T-helper 1 cell treated with Interleukin-12 subunit alpha and Interleukin-12 subunit beta and Interleukin-4 antibody, amounts not matched to agents 30 μg/mL and 1 μg/mL, for 36 hours (primary cell): Measurements from ENCODE around the gene CBX6.

ENCODE experiments used
- H3K27ac Mint-ChIP-seq: one replicate; pipeline ENCODE4 v1.8.0; 2021; ENCODE audit warnings: mild to moderate bottlenecking, mixed read lengths
- H3K27me3 Mint-ChIP-seq: one replicate; pipeline ENCODE4 v1.8.0; 2021; ENCODE audit warnings: low read depth, mixed read lengths
- H3K36me3 Mint-ChIP-seq: one replicate; pipeline ENCODE4 v1.8.0; 2021; ENCODE audit warnings: low read depth, mixed read lengths
- H3K4me1 Mint-ChIP-seq: one replicate; pipeline ENCODE4 v1.8.0; 2021; ENCODE audit warnings: low read depth, mixed read lengths
- H3K4me3 Mint-ChIP-seq: one replicate; pipeline ENCODE4 v1.8.0; 2021; ENCODE audit warnings: mild to moderate bottlenecking, moderate library complexity, mixed read lengths
- H3K9me3 Mint-ChIP-seq: one replicate; pipeline ENCODE4 v1.8.0; 2021; ENCODE audit warnings: mixed read lengths

The CBX6 gene

DNA sequence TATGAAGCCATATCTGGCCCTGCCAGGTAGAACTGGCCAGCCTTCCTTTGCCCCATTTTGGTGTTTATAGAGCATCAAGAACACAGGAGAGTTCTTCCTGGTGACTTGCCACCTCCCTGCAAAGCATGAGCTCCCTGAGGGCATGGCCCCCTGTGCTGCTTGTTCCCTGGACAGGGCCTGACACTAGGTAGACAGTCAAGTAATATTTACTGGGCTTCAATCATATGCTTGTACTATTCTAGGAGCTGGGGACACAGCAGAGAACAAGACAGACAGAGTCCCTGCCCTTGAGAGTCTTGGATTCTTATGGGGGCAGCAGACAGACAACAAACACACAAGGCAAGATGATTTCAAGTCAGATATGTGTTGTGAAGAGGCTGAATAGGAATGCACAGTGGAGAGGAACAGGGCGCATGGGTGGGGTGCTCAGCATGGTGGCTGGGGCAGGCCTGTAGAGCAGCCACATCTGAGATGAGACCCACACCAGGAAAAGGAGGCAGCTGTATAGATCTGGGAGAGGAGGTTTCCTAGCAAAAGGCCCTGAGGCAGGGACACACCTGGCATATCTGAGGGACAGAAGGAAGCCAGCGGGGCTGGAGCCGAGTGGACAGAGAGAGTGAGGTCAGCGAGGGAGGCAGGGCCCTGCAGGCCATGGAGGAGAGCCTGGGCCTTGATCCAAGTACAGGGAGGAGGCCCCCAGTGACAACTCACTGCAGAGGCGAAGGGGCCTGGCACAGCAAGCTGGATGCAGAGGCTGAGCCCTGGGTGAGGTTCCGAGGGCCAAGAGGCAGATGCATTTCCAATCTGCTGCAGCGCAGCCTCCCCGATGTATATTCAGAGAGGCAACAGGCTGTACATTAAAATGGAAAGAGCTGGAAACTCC lies 10.2 kb upstream of the CBX6 start:
- no peak overlapping the region for H3K4me3 Mint-ChIP-seq
- H3K4me1 Mint-ChIP-seq = peaks cover 16% of the 10 kb centered on the region
- peaks cover 7% of the 10 kb centered on the region for H3K27me3 Mint-ChIP-seq
- H3K36me3 Mint-ChIP-seq = no peaks in the 10 kb centered on the region
- H3K9me3 Mint-ChIP-seq = no peaks in the 10 kb centered on the region
- no peak overlapping the region for H3K27ac Mint-ChIP-seq

DNA sequence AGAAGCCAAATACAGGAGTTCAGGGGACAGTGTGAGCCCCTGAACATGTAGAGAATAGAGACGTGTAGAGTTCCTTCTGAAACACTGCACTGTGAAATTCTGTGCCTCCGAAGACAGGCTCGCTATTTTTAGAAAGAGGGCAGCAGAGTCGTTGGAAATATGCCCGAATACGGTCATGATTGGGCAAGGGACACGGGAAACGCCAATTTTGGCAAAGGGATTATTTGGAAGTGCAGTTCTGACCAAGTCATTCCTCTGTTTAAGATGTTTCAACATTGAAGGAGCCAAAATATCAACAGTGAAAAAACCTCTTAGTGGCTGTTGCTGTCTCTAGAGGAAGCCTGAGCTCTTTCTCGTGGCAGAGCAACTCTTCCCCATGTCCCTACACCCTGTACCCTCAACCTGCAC lies 9.5 kb upstream of the CBX6 start:
- Mint-ChIP-seq H3K27me3 (peaks cover 7% of the 10 kb centered on the region), H3K4me3 (no peak overlapping the region), H3K9me3 (no peaks in the 10 kb centered on the region), H3K27ac (no peak overlapping the region), H3K4me1 (peaks cover 16% of the 10 kb centered on the region), H3K36me3 (no peaks in the 10 kb centered on the region)

GRCh38 chr22:38879961-38880360 lies 7.9 kb upstream of the CBX6 start:
- no peaks in the 10 kb centered on the region for H3K36me3 Mint-ChIP-seq
- no peaks in the 10 kb centered on the region for H3K9me3 Mint-ChIP-seq
- peaks cover 11% of the 10 kb centered on the region for H3K27me3 Mint-ChIP-seq
- no peak overlapping the region for H3K27ac Mint-ChIP-seq
- H3K4me1 Mint-ChIP-seq = peaks cover 16% of the 10 kb centered on the region
- no peak overlapping the region for H3K4me3 Mint-ChIP-seq

DNA sequence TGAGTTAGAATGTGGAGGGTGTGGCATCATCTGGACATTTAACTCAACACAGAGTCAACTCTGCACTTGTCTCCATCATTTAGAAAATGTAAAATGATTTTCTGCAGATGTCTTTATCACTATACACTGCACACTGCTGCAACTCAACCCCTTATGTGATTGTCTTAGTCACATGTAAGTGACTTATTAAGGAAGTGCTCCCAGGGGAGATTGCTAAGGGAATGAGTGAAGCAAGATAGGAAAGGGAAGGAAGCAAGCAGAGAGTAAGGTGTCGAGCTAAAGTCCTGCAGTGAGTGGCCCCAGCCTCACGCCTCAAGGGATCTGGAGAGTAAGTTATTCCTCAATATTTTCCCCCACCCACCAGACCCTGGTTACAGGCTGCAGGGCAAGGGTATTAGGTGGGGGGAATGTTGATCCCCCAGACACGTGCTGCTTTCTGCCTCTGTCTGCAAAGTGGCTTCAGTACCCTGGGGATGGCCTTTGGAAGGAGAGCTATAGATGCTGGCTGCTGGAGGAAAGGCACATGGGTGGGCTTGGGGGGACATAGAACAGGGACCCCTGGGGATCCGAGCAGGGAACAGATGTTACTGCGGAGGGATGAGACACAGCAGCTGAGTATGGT lies 7.2 kb upstream of the CBX6 start:
- Mint-ChIP-seq H3K27me3 (peaks cover 14% of the 10 kb centered on the region), H3K4me1 (peaks cover 20% of the 10 kb centered on the region), H3K27ac (no peak overlapping the region), H3K4me3 (no peak overlapping the region), H3K9me3 (no peaks in the 10 kb centered on the region), H3K36me3 (no peaks in the 10 kb centered on the region)

DNA sequence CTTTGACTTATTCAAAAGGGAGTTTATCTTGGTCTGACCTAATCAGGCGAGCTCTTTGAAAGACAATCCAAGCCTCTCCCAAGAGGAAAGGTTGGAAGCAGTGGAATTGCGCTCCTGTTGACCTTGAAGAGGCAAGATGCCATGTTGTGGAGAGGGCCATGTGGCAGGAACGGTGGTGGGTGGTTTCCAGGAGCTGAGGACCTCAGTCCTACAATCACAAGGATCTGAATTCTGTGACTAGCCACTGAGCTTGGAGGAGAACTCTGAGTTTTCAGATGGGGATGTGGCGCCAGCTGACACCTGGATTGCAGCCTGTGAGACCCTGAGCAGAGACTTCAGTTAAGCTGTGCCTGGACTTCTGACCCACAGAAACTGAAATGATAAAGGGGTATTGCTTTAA lies 6.0 kb upstream of the CBX6 start:
- Mint-ChIP-seq H3K27ac (no peak overlapping the region), H3K36me3 (no peaks in the 10 kb centered on the region), H3K4me3 (no peak overlapping the region), H3K4me1 (peaks cover 28% of the 10 kb centered on the region), H3K27me3 (peaks cover 18% of the 10 kb centered on the region), H3K9me3 (no peaks in the 10 kb centered on the region)

- H3K36me3 Mint-ChIP-seq = no peaks in the 10 kb centered on the region
- peaks cover 33% of the 10 kb centered on the region for H3K4me1 Mint-ChIP-seq
- no peaks in the 10 kb centered on the region for H3K9me3 Mint-ChIP-seq
- peak overlapping the region; percentile 88 for H3K27ac Mint-ChIP-seq
- H3K4me3 Mint-ChIP-seq = peak overlapping the region; percentile 18
- peaks cover 18% of the 10 kb centered on the region for H3K27me3 Mint-ChIP-seq
Measured at GRCh38 chr22:38874529-38875222, 2.7 kb upstream of the CBX6 start.

DNA sequence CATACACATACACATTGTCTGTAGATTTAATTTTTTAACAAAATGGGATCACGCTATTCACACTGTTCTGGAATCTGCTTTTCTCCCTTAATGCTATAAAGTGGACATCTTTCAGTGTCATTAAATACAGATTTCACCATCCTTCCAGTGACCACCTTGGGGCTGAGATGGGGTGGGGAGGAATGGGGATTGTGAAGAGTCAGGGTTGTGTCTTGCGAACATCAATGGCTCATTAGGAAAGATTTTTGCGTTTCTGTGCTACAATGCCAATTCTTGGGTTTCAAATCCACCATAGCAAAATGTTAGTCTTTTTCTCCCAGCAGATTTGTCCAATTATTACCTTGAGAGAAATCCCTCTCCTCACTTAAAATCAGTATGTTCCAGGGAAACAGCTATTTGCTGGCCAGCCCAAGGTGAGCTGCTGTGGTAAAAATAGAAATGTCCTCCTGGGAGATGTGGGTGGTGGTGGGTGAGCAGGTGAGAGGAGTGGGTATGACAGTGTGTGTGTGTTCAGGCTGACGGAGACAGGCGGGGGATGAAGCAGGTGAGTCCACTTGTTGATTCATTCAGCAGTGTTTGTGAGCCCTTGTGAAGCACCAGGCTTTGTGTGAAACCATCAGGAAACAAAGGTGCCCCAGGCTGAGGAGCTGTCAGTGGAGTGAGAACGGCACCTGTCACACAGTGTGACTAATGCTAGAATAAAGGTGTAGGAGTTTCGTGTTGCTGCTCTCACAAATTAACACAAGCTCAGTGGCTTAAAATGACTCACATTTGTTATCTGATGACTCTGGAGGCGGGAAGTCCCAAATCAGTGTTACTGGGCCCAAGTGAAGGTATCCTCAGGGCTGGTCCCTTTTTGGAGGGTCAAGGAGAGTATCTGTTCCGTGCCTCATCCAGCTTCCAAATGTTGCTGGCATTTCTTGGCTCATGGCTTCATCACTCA lies 1.7 kb upstream of the CBX6 start:
- Mint-ChIP-seq H3K27me3 (peaks cover 18% of the 10 kb centered on the region), H3K9me3 (no peaks in the 10 kb centered on the region), H3K4me1 (peaks cover 33% of the 10 kb centered on the region), H3K36me3 (no peaks in the 10 kb centered on the region), H3K4me3 (peak overlapping the region; percentile 93), H3K27ac (peak overlapping the region; percentile 88)

GRCh38 chr22:38872831-38873248 lies 824 bp upstream of the CBX6 start:
- H3K4me3 Mint-ChIP-seq = peak overlapping the region; percentile 93
- no peaks in the 10 kb centered on the region for H3K9me3 Mint-ChIP-seq
- no peaks in the 10 kb centered on the region for H3K36me3 Mint-ChIP-seq
- peaks cover 18% of the 10 kb centered on the region for H3K27me3 Mint-ChIP-seq
- H3K4me1 Mint-ChIP-seq = peaks cover 39% of the 10 kb centered on the region
- H3K27ac Mint-ChIP-seq = peak overlapping the region; percentile 93

GRCh38 chr22:38871360-38872171 lies 450 bp downstream of the CBX6 start:
- Mint-ChIP-seq H3K27ac (peak overlapping the region; percentile 82), H3K36me3 (no peaks in the 10 kb centered on the region), H3K9me3 (no peaks in the 10 kb centered on the region), H3K4me3 (peak overlapping the region; percentile 93), H3K27me3 (peaks cover 14% of the 10 kb centered on the region), H3K4me1 (peaks cover 39% of the 10 kb centered on the region)

GRCh38 chr22:38870791-38871359 lies 1.1 kb downstream of the CBX6 start:
- Mint-ChIP-seq H3K36me3 (no peaks in the 10 kb centered on the region), H3K4me3 (peak overlapping the region; percentile 93), H3K9me3 (no peaks in the 10 kb centered on the region), H3K27ac (peak overlapping the region; percentile 82), H3K4me1 (peaks cover 39% of the 10 kb centered on the region), H3K27me3 (peaks cover 11% of the 10 kb centered on the region)

GRCh38 chr22:38870312-38870741 lies 1.7 kb downstream of the CBX6 start:
- Mint-ChIP-seq H3K36me3 (no peaks in the 10 kb centered on the region), H3K27ac (peak overlapping the region; percentile 82), H3K9me3 (no peaks in the 10 kb centered on the region), H3K4me3 (peak overlapping the region; percentile 93), H3K27me3 (peaks cover 11% of the 10 kb centered on the region), H3K4me1 (peaks cover 39% of the 10 kb centered on the region)

DNA sequence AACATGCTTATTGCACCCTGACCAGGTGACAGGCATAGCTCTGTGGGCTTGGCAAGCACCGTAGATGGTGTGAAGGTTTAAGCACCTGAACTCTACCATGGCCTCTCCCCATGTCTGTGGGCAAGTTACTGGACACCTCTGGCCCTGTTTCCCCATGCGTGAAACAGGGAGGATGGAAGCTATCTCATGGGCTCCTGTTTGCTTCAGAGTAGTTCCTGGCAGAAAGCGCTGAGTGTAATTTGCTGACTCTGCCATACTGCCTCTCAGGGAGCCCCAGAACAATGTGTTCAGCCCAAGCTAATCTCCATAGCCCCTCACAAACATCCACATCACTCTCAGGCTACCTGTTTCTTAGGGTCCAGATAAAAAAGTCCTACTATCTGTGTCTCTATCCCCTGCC lies 2.4 kb downstream of the CBX6 start:
- peaks cover 4% of the 10 kb centered on the region for H3K27me3 Mint-ChIP-seq
- H3K4me3 Mint-ChIP-seq = peak overlapping the region; percentile 93
- H3K4me1 Mint-ChIP-seq = peaks cover 38% of the 10 kb centered on the region
- no peaks in the 10 kb centered on the region for H3K36me3 Mint-ChIP-seq
- peak overlapping the region; percentile 82 for H3K27ac Mint-ChIP-seq
- H3K9me3 Mint-ChIP-seq = no peaks in the 10 kb centered on the region

- peaks cover 2% of the 10 kb centered on the region for H3K36me3 Mint-ChIP-seq
- no peak overlapping the region for H3K4me3 Mint-ChIP-seq
- peaks cover 33% of the 10 kb centered on the region for H3K4me1 Mint-ChIP-seq
- no peak overlapping the region for H3K27ac Mint-ChIP-seq
- peaks cover 2% of the 10 kb centered on the region for H3K27me3 Mint-ChIP-seq
- no peaks in the 10 kb centered on the region for H3K9me3 Mint-ChIP-seq
Measured at GRCh38 chr22:38868886-38869381, 3.1 kb downstream of the CBX6 start.
